CD14-positive monocyte (primary cell): ENCODE data around the gene CACNA1B. TPM values are rescaled to one million over a fixed set of nuclear protein-coding genes. Genes with fewer than 3 reads are reported as not detected.

Experiments used
- DNase-seq, 3 donors: peaks; one replicate each; pipeline ENCODE4 v3.0.0-alpha.2; 2011 to 2022
- H2AFZ ChIP-seq: 2 replicates; pipeline ENCODE4 v1.6.0; 2012; ENCODE audit warnings: mild to moderate bottlenecking, low read depth, low read length, inconsistent platforms; ENCODE audit not compliant: insufficient read depth, poor library complexity, severe bottlenecking
- H3K27ac ChIP-seq, 2 donors: 1 replicate in 1 of 2; 2 replicates in 1 of 2; pipeline ENCODE4 v1.5.1; 2012 to 2013; ENCODE audit warnings: low read length in 2 of 2, control low read depth in 1 of 2, inconsistent platforms in 1 of 2, low read depth in 1 of 2, mild to moderate bottlenecking in 1 of 2
- H3K27me3 ChIP-seq, 2 donors: one replicate each; pipeline versions ENCODE4 v1.6.0 to v1.6.1; 2011 to 2013; ENCODE audit warnings: low read length in 2 of 2; ENCODE audit not compliant: control insufficient read depth in 2 of 2, insufficient read depth in 2 of 2
- H3K36me3 ChIP-seq, 2 donors: replicated peaks in 1 of 2; 1 replicate in 1 of 2; 2 replicates in 1 of 2; pipeline versions ENCODE4 v1.5.1 to v1.6.1; 2012 to 2013; ENCODE audit warnings: low read length in 2 of 2, control low read depth in 1 of 2, inconsistent platforms in 1 of 2, mild to moderate bottlenecking in 1 of 2; ENCODE audit not compliant: insufficient read depth in 2 of 2, control insufficient read depth in 1 of 2
- H3K4me1 ChIP-seq, 2 donors: 1 replicate in 1 of 2; 2 replicates in 1 of 2; pipeline versions ENCODE4 v1.5.1 to v1.6.1; 2012 to 2013; ENCODE audit warnings: low read length in 2 of 2, control low read depth in 1 of 2, inconsistent platforms in 1 of 2, mild to moderate bottlenecking in 1 of 2, moderate library complexity in 1 of 2; ENCODE audit not compliant: insufficient read depth in 2 of 2, control insufficient read depth in 1 of 2
- H3K4me2 ChIP-seq: replicated peaks from 2 replicates; pipeline ENCODE3; 2012; ENCODE audit warnings: low read length, moderate library complexity, mild to moderate bottlenecking; ENCODE audit not compliant: poor library complexity, severe bottlenecking; ENCODE audit errors: extremely low read depth
- H3K4me3 ChIP-seq, 3 experiments: fragments of 200-600 bp in 1 of 3; sonication (generic) in 1 of 3; replicated peaks in 1 of 3; 1 replicate in 2 of 3; 2 replicates in 1 of 3; pipeline ENCODE4 v1.5.1; 2011 to 2013; ENCODE audit warnings: low read length in 3 of 3, mild to moderate bottlenecking in 3 of 3, control low read depth in 2 of 3, low read depth in 2 of 3, inconsistent platforms in 1 of 3, moderate library complexity in 1 of 3
- H3K79me2 ChIP-seq: 2 replicates; pipeline ENCODE4 v1.6.0; 2012; ENCODE audit warnings: mild to moderate bottlenecking, control low read depth, inconsistent platforms, low read length, moderate library complexity; ENCODE audit not compliant: insufficient read depth
- H3K9ac ChIP-seq: 2 replicates; pipeline ENCODE4 v1.6.0; 2017; ENCODE audit warnings: low read length, mild to moderate bottlenecking; ENCODE audit not compliant: insufficient read depth, poor library complexity, severe bottlenecking
- H3K9me3 ChIP-seq, 2 donors: replicated peaks in 1 of 2; 1 replicate in 1 of 2; 2 replicates in 1 of 2; pipeline versions ENCODE4 v1.5.1 to v1.6.1; 2012 to 2013; ENCODE audit warnings: low read length in 2 of 2, control low read depth in 1 of 2; ENCODE audit not compliant: control insufficient read depth in 1 of 2, insufficient read depth in 1 of 2
- H4K20me1 ChIP-seq: 2 replicates; pipeline ENCODE4 v1.6.0; 2012; ENCODE audit warnings: mild to moderate bottlenecking, low read length, control low read depth, moderate library complexity; ENCODE audit not compliant: insufficient read depth
- H3K27ac Mint-ChIP-seq, 7 donors: one replicate each; pipeline ENCODE4 v1.8.0; 2020; ENCODE audit warnings: mild to moderate bottlenecking in 7 of 7, mixed read lengths in 7 of 7, moderate library complexity in 6 of 7, inconsistent platforms in 2 of 7
- H3K27me3 Mint-ChIP-seq, 3 donors: one replicate each; pipeline ENCODE4 v1.8.0; 2021 to 2022; ENCODE audit warnings: low read depth in 3 of 3, mild to moderate bottlenecking in 3 of 3, mixed read lengths in 3 of 3, moderate library complexity in 3 of 3, inconsistent platforms in 1 of 3
- H3K36me3 Mint-ChIP-seq, 2 donors: one replicate each; pipeline ENCODE4 v1.8.0; 2020; ENCODE audit warnings: mixed read lengths in 2 of 2, inconsistent platforms in 1 of 2, mild to moderate bottlenecking in 1 of 2
- H3K4me1 Mint-ChIP-seq: one replicate; pipeline ENCODE4 v1.8.0; 2020; ENCODE audit warnings: mild to moderate bottlenecking, mixed read lengths
- H3K4me3 Mint-ChIP-seq, 2 donors: one replicate each; pipeline ENCODE4 v1.8.0; 2020; ENCODE audit warnings: mild to moderate bottlenecking in 2 of 2, mixed read lengths in 2 of 2, moderate library complexity in 1 of 2
- H3K9me3 Mint-ChIP-seq, 7 donors: one replicate each; pipeline ENCODE4 v1.8.0; 2020 to 2022; ENCODE audit warnings: mixed read lengths in 7 of 7, mild to moderate bottlenecking in 6 of 7, moderate library complexity in 6 of 7, inconsistent platforms in 2 of 7
- CTCF ChIP-seq: fragments of 200-600 bp; IDR thresholded peaks from one replicate; pipeline ENCODE4 v1.8.0; 2022; ENCODE audit warnings: antibody characterized with exemption, mild to moderate bottlenecking
- WGBS: methylation state at CpG from one replicate; pipeline ENCODE4 v1.1.5; 2013; ENCODE audit warnings: missing lambda C conversion rate; ENCODE audit not compliant: insufficient coverage; 5-methylcytosine and 5-hydroxymethylcytosine counted together
- intact Hi-C, 2 donors: fragments of 100-400 bp; cut with micrococcal nuclease; formaldehyde crosslinking; loops; one replicate each; pipeline versions ENCODE4 v1.15.0 to v1.15.1; 2023
- polyA plus RNA-seq, 3 donors: library from polyadenylated mRNA; depleted of rRNA in 1 of 3; unstranded in 2 of 3; stranded (reverse) in 1 of 3; fragments of 300-500 nt in 2 of 3; fragments of >200 nt in 1 of 3; fragmentation: Illumina TruSeq in 2 of 3; gene quantifications; 1 replicate in 2 of 3; 2 replicates in 1 of 3; pipeline ENCODE4 v1.2.3, GENCODE V29; 2012 to 2021

The CACNA1B gene
- polyA plus RNA-seq, 3 donors: not detected

GRCh38 chr9:137972355-137972987 lies 94.9 kb downstream of the CACNA1B start:
- H3K36me3 Mint-ChIP-seq: no peaks in the 10 kb centered on the region
- intact Hi-C loops: no loop called here
- H4K20me1 ChIP-seq: no peaks in the 10 kb centered on the region
- no peaks in the 10 kb centered on the region for H3K4me1 Mint-ChIP-seq
- no peaks in the 10 kb centered on the region for H3K9me3 ChIP-seq
- H3K27me3 ChIP-seq: no peaks in the 10 kb centered on the region
- H3K9ac ChIP-seq: no peak overlapping the region
- H3K27ac Mint-ChIP-seq: no peak overlapping the region
- no peak for DNase-seq
- no peak overlapping the region for H3K4me3 Mint-ChIP-seq
- H3K79me2 ChIP-seq: no peaks in the 10 kb centered on the region
- TF ChIP-seq CTCF: no peak
- peaks cover 0 to 2% (median 0%) of the 10 kb centered on the region in 3 donors for H3K27me3 Mint-ChIP-seq
- 92% methylated on average over 15 of the region's 16 CpGs for WGBS
- H3K4me3 ChIP-seq: no peak overlapping the region
- peaks cover 0 to 2% (median 0%) of the 10 kb centered on the region in 7 donors for H3K9me3 Mint-ChIP-seq
- no peak overlapping the region for H2AFZ ChIP-seq
- no peaks in the 10 kb centered on the region for H3K4me1 ChIP-seq
- no peak overlapping the region for H3K4me2 ChIP-seq
- no peak overlapping the region for H3K27ac ChIP-seq
- no peaks in the 10 kb centered on the region for H3K36me3 ChIP-seq

GRCh38 chr9:137972988-137973470 lies 95.4 kb downstream of the CACNA1B start:
- H3K4me1 ChIP-seq: no peaks in the 10 kb centered on the region

More at GRCh38 chr9:137972988-137973470, 95.4 kb downstream of the CACNA1B start:
- peaks cover 0 to 2% (median 0%) of the 10 kb centered on the region in 7 donors for H3K9me3 Mint-ChIP-seq
- Histone ChIP-seq H4K20me1 (no peaks in the 10 kb centered on the region), H3K4me2 (no peak overlapping the region), H3K79me2 (no peaks in the 10 kb centered on the region), H3K9me3 (no peaks in the 10 kb centered on the region), H3K4me3 (no peak overlapping the region), H3K27ac (no peak overlapping the region), H3K9ac (no peak overlapping the region), H3K36me3 (no peaks in the 10 kb centered on the region), H2AFZ (no peak overlapping the region), H3K27me3 (no peaks in the 10 kb centered on the region)
- H3K27me3 Mint-ChIP-seq: peaks cover 0 to 4% (median 0%) of the 10 kb centered on the region in 3 donors
- H3K4me1 Mint-ChIP-seq: no peaks in the 10 kb centered on the region
- no peak overlapping the region for H3K4me3 Mint-ChIP-seq
- intact Hi-C loops: no loop called here
- TF ChIP-seq CTCF: no peak
- 72% methylated on average over 13 of the region's 13 CpGs for WGBS
- no peaks in the 10 kb centered on the region for H3K36me3 Mint-ChIP-seq
- peak overlapping the region in 1 of 7 donors; percentile 63 for H3K27ac Mint-ChIP-seq
- no peak for DNase-seq
